HG03045 (cell line): ENCODE data around the gene PRR23E.

Source experiments
- ATAC-seq: cut with Tn5 transposase; IDR thresholded peaks from one replicate; pipeline ENCODE4 v1.9.1; 2021; ENCODE audit warnings: mild to moderate bottlenecking, moderate library complexity; ENCODE audit not compliant: unreplicated experiment

Gene PRR23E

GRCh38 chr3:127164615-127165014 is 28.3 kb upstream of the PRR23E start:
- ATAC-seq, result no peak

- no peak for ATAC-seq
These were observed 27.9 kb upstream of the PRR23E start for GRCh38 chr3:127165036-127165435.

DNA sequence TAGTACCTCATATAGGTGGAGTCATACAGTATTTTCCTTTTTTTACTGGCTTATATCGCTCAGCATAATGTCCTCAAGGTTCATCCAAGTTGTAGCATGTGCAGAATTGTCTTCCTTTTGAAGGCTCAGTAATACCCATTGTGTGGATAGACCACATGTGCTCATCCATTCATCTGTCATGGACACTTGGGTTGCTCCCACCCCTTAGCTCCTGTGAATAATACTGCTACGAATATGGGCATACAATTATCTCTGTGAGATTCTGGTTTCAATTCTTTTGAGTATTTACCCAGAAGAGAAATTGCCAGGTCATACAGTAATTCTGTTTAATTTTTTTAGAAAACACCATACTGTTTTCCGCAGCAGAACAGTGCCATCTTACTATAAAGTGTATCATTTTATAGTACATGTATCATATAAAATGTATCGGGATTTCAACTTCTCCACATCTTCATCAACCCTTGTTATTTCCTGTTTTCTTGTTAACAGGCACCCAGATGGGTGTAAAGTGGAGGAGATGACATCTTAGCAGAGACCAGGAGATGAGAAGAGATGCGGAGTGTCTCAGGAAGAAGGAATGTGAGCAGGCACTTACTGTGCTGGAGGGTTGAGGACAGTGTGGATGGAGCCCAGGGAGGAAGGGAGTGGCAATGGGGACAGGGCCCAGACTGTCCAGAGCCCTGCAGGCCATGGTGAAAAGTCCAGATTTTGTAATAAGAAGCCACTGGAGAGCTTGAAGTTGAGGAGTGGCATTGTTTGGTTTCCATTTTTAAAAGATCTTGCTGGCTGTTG is 27.0 kb upstream of the PRR23E start:
- no peak for ATAC-seq

GRCh38 chr3:127166501-127167065 is 26.3 kb upstream of the PRR23E start:
- no peak for ATAC-seq

GRCh38 chr3:127167315-127168043 is 25.5 kb upstream of the PRR23E start:
- ATAC-seq, result no peak

DNA sequence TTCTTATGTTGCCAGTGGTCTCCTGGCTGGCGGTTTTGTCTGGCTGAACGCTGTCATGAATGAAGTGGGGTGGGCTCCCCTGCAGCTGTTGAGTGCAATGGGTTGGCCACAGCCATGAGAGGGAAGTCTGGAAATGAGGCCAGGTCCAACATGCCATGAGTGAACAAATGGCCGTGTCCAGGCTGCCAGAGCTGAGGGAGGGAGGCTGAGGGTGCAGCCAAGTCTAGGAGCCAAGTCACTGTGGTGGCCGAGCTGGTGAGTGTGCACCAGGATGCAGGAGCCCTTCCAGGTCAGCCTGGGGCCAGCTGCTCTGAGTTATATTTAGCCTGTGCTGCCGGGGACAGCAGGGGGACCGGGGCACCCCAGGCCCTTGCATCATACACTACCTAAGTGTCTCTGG is 24.7 kb upstream of the PRR23E start:
- ATAC-seq, result no peak

- ATAC-seq, result no peak
These were observed 22.1 kb upstream of the PRR23E start for GRCh38 chr3:127170814-127171213.

DNA sequence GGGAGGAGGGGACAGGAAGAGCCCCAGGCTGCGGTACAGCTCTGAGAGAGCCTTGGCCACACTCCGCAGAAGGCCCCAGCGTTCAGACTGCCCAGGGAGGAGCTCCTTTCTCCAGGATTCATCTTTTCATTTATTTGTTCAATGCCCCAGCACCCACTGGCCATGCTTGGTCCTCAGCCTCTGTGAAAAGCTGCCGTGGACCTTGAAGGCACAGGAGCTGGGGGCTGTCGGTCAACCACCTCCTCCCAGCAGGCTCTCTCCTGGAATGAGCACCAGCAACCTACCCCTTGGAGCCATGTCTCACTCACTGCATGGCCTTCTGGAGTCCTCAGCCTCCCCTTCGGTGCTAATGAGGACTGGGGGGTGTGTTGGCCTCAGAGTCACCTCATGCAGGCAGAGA is 21.6 kb upstream of the PRR23E start:
- no peak for ATAC-seq

DNA sequence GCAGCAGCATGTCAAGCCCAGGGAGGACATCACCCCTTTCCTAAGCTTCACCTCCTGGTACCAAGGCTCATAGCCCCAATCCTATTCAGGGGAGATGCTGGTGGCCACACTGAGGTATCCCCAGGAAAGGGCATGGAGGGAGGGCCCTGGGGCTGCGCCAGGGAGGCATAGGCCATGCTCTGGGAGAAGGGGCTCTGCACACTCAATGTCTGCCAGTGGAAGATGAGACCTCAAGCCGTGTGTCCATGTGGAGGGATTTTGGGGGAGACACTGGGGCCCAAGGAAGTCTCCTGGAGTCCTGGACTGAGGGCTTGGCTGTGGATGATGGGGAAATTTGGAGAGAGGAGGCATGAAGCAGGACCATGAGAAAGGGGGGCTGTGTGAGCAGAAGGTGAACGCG is 21.2 kb upstream of the PRR23E start:
- no peak for ATAC-seq

DNA sequence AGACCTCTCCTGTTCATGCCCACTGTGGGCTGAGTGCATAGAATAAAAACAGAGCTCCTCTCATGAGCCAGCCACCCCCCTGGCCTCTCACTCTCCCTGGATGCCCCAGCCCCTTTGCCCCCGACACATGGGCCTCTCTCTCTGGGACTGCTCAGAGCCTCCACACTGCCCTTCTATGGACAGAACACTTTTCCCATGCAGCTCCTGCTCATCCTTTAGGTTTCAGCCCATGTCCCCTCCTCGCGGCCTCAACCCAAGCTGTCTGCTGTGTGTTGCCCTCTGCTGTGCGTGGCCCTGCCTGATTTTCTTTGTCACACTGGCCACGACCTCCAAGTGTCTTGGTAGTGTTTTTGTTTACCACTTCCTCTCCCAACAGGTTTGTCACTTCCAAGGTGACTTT is 20.7 kb upstream of the PRR23E start:
- no peak for ATAC-seq

GRCh38 chr3:127172781-127173515 is 20.0 kb upstream of the PRR23E start:
- no peak for ATAC-seq

DNA sequence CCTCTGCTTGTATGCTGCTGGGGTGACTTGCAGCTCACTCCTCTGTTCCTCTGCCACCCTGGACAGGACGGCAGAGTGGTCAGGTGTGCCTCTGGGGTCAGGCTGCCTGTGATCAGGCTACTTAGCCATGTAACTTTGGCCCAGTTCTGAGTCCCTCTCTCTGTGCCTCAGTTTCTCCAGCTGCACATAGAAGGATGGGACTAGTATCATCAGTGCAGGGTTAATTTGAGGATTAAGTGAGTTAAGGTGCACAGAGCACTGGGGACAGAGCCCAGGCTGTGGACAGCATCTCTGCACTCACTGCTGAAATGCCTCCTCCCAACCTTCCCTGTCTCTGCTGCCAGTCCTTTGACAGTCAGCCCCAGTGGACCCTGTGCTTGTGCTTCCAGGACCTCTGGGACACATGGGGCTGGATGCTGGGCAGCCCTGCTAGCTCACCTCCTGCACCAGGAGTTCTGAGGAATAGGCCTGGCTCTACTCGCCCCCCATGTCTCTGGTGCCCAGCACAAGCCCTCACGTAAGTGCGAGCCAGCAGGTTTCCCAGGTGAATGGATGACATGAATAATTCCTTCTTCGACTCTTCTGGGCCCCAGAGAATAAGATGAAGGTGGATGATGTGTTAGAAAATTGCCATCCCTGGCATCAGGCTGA is 19.3 kb upstream of the PRR23E start:
- ATAC-seq, result no peak

- no peak for ATAC-seq
These were observed 18.6 kb upstream of the PRR23E start for GRCh38 chr3:127174284-127174683.

DNA sequence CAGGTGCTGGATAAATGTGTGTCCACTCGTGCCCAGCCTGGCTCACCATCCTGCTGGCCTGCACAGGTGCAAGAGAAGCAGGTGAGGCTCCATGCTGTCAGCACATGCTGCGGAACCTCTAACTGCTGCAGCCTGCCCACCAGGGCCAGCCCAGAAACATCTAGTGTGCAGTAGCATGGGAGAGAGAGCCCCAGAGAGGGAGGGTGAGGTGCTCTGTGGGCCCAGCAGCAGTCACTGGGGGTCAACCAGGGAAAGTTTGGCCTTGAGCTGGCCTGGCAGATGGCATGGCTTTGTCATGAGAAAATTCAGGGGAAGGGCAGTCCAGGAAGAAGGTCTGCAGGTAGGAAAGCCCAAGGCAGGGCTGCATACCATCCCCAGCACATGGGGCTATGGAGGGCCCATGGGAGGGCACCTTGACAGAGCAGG is 18.2 kb upstream of the PRR23E start:
- no peak for ATAC-seq

DNA sequence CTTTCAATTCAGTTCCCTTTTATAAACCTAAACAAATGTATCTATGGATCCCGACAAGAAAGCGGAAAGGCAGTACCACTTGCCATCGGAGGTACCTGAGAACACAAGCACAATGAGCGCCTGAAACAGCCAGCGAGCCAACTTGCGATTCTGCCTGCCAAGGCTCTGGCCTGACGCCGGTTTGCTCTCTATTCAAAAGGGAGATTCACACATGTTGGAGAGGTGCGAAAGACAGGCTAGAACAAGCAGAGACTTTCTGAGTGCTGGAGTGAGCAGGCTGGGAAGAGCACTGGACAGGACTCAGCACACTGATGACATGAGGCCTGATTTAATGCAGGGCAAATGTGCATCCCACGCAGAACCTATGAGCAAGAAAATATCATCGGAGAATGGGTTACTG is 17.7 kb upstream of the PRR23E start:
- ATAC-seq, result no peak

DNA sequence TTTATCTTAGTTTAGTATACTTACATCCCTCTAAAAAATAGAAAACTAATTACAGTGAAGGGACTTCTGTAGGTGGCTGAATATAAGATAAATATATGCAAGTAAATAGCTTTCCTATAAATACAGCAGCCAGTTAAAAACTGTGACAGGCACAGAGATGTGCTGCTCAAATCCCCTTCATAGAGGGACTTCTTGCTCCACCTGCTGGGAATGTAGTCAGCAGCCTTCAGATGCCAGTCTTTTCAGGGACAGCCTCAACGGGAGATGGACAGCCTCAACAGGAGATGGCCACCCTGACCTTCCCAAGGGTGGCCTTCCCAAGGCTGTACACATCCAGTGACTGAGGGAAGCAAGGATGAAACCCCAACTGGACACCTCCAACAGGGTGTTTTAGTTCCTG is 15.7 kb upstream of the PRR23E start:
- no peak for ATAC-seq

GRCh38 chr3:127180859-127181258 is 12.1 kb upstream of the PRR23E start:
- ATAC-seq, result no peak

GRCh38 chr3:127182431-127182830 is 10.5 kb upstream of the PRR23E start:
- no peak for ATAC-seq

- no peak for ATAC-seq
These were observed 9.8 kb upstream of the PRR23E start for GRCh38 chr3:127182848-127183714.
